Activated CD8-positive, alpha-beta memory T cell treated with anti-CD3 and anti-CD28 coated beads for 1 hour (primary cell): ENCODE results near the gene CERK.

ENCODE experiments used
- DNase-seq, 2 donors: peaks; one replicate each; pipeline ENCODE4 v3.0.0-alpha.2; 2020; ENCODE audit warnings: low read depth in 1 of 2; ENCODE audit errors: extremely low read depth in 1 of 2

The CERK gene

DNA sequence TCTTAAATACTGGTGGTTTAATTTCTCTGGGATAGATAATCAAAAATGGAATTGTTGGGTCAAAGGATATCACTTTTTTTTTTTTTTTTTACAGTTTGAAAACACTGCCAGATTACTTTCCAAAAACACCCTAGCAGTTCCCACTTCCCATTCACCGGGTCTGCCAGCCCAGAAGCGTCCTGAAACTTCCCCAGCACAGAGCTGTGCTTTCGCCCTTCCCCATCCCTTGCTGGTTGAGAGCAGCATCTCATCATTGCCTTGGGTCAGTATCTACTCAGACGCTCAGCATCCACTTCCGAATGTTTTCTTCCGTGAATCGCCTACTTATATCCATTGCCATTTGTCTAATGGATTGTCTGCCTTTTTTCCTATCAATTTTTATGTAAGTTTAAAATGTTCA, 5.5 kb downstream of the CERK start:
- no peak for DNase-seq

DNA sequence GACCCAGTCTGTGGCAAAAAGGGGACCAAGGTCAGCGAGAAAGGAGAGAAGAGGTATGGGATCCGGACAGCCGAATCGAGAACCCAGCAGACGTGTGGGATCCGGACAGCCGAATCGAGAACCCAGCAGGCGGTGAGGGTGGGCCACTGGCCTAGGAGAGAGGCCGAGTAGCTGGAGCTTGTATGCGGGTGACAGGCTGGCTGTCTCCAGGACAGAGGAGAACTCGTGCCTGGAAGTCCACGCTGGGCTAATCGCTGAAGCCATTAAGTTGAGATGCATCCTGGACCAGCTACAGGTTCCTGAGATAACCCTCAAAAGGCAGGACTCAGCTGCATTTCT, 6.0 kb downstream of the CERK start:
- no peak for DNase-seq

DNA sequence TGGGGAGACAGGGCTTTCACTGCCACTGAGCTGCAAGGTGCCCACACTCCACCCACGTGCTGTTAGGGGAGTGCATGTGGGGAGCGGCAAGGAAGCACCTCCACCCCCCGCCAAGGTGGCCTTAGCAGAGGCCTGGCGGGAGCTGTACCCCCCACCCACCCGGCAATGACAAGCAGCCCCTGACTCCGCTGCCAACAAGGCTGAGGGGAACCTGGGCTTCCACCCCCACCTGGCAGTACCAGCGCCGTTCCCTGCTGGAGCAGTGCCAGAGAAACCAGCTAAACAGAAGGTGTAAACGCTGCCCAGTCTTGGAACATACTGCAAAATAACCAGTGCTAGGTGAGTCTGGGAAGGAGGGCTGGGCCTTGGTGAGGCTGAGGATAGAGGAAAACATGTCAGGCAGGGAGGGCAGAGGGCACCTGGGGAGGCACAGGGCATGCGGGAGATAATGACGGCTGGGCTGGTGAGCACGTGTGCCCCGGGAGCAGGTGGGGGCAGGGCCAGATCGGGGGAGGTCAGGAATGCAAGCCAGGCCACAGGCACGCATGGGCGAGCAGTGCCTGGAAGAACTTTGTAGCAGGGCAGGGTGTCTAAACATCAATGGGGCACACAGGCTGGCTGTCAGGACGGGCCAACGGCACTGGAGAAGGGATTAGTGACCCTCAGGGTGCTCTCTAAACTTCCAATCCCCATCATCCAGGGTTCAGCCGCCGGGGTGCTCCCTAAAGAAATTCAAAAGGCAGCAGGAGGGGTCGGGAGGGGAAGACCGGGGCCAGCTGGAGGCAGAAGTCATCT, 6.6 kb downstream of the CERK start:
- DNase-seq: no peak

DNA sequence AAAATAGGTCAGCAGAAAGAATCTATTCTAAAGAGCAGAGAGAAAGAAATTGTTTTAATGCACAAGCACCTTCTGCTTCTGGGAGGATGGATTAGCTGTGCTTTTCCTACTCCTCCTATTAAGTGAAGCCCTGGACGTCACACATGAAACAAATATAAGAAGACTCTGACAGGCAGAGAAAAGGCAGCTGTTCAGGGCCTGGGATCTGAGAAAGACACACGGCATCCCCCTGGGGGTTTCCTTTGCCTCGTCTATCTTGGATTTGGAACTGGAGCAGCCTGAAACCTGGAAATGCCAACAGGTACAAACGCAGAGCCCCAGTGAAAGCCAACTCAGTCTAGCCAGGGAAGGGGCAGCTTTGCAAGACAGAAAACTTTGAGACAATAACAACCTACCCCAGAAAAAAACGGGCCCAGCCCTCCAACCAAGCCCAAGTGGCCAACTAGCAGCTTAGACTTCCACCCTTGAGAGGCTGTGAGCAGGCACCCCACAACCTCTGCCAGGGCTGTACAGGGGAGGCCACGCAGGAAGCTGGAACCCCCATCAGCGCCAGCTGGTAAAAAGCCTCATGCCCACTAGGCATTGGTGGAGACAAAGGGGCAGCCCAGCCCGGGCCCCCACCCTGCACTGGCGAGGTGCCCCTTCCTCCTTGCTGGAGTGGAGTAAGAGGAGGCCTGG, 7.3 kb downstream of the CERK start:
- DNase-seq: no peak

DNA sequence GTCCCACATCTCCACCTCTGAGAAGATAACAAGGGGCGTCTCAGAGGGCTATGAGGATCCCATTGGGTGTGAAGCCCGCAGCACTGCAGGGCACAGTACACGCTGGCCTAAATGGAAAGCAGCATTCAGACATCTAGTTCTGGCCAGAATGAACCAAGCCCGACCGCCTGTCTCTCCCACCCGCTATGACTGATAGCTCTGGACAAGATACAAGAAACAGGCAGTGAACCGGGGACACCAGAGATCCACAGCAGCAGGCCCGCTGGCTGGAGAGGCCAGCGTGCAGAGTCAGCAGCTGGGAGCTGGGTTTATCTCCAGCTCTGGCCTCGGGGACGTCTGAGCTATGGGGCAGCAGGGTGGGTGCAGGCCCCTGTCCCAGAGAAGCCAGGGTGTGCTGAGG, 9.6 kb downstream of the CERK start:
- no peak for DNase-seq

DNA sequence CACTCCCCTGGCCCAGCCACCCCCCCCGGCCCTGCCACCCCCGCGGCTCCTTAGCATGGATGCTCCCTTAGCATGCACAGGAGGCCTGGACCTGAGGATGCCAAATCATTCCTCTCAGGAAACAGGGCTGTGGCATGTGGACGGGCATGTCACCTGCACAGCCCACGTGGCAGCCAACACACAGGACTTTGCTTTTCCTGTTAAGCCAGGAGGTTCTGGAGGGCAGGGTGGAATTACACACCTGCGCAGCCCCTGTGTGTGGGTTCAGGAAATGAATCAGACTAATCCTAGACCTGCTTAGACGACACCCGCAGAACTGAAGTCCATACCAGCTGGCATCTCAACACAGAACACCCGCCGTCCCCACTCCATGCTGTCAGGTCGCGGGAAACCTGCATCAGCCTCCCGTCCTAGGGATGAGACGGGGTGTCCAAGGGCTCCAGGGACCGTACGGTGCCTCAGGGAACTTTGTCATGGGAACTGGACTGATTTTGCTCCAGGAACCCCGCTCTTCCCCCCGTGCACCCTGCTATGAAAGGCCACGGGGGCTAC, 10.2 kb downstream of the CERK start:
- no peak for DNase-seq

DNA sequence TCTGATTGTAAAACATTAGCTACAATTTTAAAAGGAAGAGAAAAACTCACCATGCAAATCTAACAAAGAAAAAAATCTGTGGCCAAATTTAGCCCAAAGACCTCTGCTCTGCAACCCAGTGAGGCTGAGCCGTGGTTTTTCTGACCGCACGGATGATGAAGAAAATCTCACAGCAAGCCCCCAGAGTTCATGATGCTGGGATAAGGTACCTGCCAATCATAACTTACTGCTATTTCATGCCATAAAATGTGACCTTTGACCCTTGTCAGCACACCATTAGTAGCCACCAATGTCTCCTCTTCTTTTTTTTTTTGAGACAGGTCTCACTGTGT, 11.1 kb downstream of the CERK start:
- no peak for DNase-seq

DNA sequence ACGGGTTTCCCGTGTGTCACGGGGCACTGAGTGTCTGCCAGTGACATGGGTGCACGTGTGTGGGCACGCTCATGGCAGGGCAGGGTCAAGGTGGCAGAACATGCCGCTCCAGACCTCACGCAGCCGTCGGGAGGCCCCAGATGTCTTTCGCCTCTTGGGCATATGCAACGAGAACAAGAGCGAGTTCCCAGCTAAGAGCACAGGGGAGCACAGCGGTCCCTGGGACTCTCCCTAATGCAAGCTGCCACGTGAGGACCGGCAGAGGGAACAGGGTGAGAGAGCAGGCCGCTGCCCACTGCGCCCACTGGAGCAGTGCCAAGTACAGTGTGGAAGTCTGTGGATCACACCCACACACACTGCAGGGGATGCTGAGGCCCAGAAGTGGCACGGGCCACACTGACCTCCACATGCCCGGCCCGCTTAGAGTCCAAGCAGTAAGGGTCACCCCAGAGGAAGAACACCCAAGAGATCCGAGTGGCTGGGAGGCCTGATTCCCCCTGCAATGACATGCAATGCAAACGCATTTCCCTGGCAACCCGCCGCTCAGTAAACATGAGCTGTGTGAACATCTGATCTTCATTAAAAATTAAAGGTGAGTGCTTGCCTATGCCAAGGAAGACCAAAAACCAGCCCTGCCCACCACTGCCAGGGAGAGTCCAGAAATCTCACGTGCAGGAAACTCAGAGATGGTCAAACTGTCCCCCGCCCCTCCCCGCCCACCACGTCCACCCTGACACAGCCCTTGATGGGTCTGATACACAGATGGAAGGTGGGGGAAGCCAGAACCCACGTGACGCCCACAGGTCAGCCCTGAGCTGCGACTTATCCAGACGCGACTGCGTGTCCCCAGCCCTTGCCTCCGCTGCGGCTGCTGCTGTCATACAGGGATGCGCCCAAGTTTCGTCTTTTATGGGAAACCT, 11.7 kb downstream of the CERK start:
- no peak for DNase-seq

DNA sequence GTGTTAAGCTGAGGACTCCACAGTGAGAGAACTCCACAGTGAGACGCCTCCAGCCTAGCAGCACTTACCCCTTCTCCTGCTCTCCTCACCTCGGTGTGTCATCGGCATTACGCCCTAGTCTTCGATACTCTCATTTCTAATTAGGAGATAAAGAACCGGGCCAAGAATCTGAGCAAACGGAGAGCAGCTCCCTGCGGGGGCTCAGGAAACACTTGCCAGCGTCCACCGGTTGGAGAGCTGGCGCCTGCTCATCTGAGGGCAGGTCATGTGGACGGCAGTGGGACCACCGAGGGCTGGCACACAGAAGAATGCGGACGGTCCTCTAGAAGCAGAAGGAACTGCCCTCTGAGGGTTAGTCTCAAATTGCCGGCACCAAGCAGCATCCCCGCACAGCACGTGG, 13.0 kb downstream of the CERK start:
- no peak for DNase-seq

DNA sequence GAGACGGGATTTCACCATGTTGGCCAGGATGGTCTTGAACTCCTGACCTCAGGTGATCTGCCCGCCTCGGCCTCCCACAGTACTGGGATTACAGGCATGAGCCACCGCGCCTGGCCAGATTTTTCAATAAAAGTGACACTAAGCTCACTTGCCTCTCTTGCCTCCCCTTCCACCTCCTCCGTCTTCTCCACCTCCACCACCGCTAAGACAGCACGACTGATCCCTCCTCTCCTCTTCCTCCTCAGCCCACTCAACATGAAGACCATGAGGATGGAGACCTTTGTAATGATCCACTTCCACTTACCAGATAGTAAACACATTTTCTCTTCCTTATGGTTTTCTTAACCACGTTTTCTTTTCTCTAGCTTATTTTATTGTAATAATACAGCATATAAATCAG, 14.2 kb downstream of the CERK start:
- no peak for DNase-seq

DNA sequence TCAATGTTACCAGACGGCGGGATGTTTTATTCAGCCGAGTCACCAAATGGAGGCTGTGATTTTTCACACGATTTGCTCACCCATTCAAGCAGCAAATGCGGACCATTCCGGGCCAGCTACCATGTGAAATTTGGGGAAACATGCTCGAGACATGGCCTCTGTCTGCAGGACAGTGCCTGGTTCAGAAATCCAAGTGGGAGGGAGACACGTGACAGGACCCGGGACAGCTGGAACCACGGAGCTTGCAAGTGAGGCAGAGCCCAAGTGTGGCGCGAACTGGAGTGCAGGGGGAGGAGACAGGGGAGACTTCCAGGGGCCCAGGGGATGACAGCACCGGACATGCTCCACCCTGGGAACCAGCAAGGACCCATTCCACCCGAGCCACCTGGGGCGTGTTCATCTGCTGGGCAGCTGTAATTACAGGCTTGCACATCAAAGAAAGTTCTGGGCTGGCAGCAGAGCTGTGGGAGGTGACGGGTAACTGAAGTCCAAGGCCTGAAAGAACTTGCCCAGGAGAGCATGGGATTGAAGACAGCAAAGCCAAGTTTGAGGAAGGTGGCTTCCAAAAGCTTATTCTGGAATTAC, 16.5 kb downstream of the CERK start:
- DNase-seq: no peak

DNA sequence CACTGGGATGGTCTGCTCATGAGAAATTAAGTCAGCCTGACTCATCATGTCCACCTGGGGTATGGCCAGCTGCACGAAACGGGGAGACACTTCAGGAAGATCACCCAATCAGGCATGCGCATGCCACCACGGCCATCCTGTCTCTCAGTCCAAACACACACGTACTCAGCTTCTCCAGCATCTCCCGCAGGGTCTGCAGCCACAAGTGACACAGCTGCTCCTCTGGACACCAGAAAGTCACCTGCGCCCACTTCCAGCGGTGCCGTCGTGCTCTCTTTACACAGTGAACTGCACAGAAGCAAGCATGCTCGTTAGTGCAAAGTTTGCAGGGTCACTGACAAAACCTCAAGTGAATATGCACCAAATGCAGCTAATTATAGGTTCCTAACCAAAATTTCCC, 18.1 kb downstream of the CERK start:
- DNase-seq: no peak

DNA sequence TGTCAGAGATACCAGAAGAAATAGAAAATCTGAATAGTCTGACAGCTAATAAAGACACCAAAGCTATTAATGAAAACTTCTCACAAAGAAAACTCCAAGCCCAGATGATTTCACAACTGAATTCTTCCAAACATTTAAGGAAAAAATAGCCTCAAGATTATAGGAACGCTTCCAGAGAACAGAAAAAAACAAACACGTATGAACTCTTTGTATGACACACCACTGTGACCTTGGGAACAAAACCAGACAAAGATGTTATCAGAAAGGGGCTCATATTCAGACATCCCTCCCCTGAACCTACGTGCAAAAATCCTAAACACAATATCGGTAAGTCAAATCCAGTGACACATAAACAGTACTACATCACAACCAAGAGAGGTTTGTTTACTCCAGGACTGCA, 23.5 kb downstream of the CERK start:
- DNase-seq: no peak

DNA sequence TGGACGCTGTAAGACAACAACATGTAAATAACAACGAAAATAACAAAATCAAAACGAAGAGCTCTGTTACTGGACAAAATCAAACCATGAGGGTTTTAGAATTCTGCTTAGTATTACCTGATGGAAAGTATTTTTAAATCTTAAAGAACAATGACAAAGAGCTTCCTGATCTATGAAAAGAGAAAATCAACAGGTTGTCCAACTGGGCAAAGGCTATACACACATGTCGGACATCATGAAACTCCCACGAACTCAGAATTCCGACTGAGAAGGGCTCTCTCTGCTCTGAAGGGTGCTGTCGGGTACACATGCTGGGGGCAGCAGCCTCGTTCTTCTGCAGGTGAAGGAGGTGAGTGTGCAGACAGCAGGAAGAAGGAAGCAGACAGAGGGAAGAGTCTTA, 25.8 kb downstream of the CERK start:
- no peak for DNase-seq

DNA sequence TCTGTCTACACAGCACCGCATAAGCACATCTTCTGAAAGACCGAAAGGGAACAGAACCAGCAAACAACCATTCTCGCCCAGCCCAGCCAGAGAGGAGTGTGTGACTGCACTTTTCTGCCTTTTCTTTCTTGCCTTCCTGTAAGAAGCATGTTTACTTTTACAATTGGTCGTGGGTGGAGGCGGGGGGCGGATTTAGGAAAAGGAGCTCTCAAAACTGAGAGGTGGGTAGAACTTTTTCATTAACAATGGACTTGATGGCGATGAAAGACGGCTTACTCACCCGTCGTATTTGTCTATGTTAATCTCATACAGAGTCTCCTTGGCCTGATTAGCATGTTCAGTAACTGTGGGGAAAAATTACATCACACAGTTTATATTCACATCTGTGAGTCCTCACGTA, 27.2 kb downstream of the CERK start:
- DNase-seq: no peak

DNA sequence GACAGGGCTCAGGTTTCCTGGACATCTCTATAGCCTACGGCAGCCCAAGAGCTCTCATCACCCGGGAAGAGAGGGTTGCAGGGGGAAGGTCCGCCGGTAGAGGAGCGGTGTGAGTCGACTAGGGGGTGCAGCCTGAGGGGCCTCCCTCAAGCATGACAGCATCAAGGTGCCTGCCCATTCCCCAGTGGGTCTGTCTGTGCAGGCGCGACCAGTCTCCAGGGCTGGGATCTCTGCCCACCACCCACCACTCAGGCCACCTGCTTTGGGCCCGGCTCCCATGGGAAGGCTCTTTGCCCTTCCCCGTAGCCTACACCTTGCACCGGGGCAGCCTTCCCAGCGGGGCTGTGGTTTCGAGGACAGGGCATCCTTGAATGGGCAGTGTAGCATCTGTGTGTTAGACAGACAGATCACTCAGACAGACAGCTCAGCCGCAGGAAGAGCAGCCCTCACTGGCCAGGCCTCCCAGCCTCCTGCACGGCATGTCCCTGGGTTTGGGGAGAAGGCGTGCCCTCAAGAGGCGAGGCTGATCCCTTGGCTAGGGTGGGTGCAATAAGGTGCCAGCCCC, 29.2 kb downstream of the CERK start:
- no peak for DNase-seq

DNA sequence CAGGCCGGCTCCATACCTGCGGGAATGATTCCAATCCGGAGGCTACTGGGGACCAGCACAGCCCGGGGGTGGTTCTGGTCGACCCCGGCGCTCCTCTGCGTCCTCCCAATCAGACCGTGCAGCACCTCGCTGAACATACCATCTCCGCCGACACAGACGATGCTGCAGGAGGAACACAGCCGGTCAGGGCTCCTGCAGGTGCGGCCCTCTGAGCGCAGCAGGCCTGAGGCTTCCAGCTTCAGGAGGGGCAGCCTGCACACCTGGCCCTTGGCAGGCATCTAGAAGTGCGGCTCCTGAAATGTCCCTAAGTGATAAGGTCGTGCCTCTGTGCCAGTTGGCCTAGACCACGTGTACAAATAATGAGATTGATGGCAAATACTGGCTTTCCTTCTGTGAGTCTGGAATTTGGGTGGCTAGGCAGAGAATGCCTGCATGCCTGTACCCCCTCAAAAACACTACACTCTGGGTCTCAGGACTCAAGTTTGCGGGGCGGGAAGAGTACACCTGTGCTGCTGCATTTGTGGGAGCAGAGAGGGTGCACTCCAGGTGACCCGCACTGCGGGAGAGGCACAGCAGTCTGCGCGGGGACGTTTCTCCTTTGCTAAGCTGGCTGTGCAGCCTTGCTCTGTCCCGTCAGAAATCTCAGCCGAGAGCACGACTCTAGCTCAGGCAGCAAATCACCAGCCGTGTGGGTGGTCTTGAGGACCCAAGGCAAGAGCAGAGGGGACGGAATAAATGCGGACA, 30.1 kb downstream of the CERK start:
- DNase-seq: no peak

DNA sequence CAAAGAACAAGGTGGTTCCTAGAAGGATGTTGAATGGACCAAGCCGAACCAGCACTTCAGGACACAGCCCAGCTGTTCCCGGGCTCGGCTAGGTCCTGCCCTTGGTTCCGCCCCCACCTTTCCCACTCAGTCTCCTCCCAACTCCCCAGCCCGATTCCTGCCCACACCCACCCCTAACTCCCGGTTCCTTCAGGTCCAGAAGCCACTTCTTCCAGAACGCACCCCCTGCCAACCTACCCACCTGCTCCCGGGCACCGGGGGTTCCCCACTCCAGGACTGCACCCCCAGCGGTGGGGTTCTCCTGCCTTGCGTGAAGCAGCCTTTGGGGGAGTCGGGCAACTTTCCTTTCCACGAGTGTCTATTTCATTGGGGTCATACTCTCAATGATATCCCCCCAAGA, 30.7 kb downstream of the CERK start:
- DNase-seq: no peak

DNA sequence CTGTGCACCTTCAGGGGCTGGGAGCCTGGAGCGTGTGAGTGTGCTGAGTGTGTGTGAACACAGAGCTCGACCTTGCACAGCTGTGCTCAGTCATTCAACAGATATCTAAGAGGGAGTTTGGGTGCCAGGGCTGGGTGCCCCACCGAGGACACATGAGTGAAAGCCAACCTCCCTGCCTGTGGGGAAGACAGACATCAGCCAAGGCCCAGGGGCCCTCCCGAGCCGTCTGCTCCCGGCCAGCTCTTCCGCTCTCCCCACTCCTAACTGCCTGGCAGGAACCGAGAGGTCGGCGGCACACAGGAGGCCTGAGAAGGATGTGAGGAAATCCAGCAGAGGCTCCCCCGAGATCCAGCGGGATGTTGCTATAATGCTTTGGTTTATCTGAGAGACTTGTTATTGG, 32.0 kb downstream of the CERK start:
- no peak for DNase-seq

DNA sequence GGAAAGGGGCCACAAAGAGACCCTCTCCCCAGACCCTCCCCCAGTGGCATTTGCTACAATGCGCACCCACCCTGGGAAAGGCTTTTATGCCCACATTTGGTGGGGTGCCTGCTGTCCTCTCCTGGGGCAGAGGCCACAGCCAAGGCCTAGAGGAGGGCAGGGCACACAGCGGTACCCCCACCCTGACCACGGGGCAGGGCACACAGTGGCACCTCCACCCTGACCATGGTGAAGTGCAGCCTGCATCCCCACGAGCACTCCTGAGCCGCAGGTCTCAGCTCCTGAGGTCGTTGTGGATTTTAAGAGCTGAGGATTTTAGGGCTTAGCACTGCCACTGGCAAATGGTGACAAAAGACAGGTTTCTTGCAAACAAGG, 34.1 kb downstream of the CERK start:
- DNase-seq: no peak
